H9 (cell line): ENCODE results near the gene VAV2. TPM values are rescaled to one million over a fixed set of nuclear protein-coding genes. Genes with fewer than 3 reads are reported as not detected.

Experiments
- DNase-seq: peaks from one replicate; pipeline ENCODE4 v3.0.0-alpha.2; 2017
- H2AFZ ChIP-seq: one replicate; pipeline ENCODE4 v1.6.1; 2013; ENCODE audit warnings: mild to moderate bottlenecking, low read length, control low read depth, moderate library complexity
- H2AK5ac ChIP-seq: 2 replicates; pipeline ENCODE4 v1.6.1; 2013; ENCODE audit warnings: low read length, control low read depth, mixed read lengths; ENCODE audit not compliant: insufficient read length
- H2BK120ac ChIP-seq: one replicate; pipeline ENCODE4 v1.6.1; 2013; ENCODE audit warnings: low read depth, mild to moderate bottlenecking, low read length, control low read depth, inconsistent platforms; ENCODE audit not compliant: poor library complexity, severe bottlenecking
- H2BK12ac ChIP-seq: 2 replicates; pipeline ENCODE4 v1.6.1; 2013; ENCODE audit warnings: low read length, control low read depth, mixed read lengths, low read depth; ENCODE audit not compliant: insufficient read length
- H2BK15ac ChIP-seq: 2 replicates; pipeline ENCODE4 v1.6.1; 2013; ENCODE audit warnings: low read depth, low read length, control low read depth
- H2BK20ac ChIP-seq: one replicate; pipeline ENCODE4 v1.6.1; 2013; ENCODE audit warnings: low read depth, mild to moderate bottlenecking, low read length, control low read depth, inconsistent platforms; ENCODE audit not compliant: poor library complexity, severe bottlenecking
- H2BK5ac ChIP-seq: 2 replicates; pipeline ENCODE4 v1.6.1; 2013; ENCODE audit warnings: low read length, control low read depth, mixed read lengths; ENCODE audit not compliant: insufficient read length
- H3K14ac ChIP-seq: 2 replicates; pipeline ENCODE4 v1.6.1; 2013; ENCODE audit warnings: low read length, control low read depth; ENCODE audit not compliant: insufficient read depth
- H3K18ac ChIP-seq: 2 replicates; pipeline ENCODE4 v1.6.1; 2013; ENCODE audit warnings: low read depth, mild to moderate bottlenecking, mixed read lengths, low read length, control low read depth; ENCODE audit not compliant: insufficient read length
- H3K23ac ChIP-seq: 2 replicates; pipeline ENCODE4 v1.6.1; 2013; ENCODE audit warnings: low read length, control low read depth, mixed read lengths, low read depth; ENCODE audit not compliant: insufficient read length
- H3K23me2 ChIP-seq: 2 replicates; pipeline ENCODE4 v1.6.1; 2013; ENCODE audit warnings: low read depth, mild to moderate bottlenecking, mixed read lengths, low read length, control low read depth; ENCODE audit not compliant: insufficient read length, poor library complexity, severe bottlenecking
- H3K27ac ChIP-seq: 2 replicates; pipeline ENCODE4 v1.5.1; 2013; ENCODE audit warnings: low read length, control low read depth, mixed read lengths, low read depth; ENCODE audit not compliant: insufficient read length
- H3K27me3 ChIP-seq: 2 replicates; pipeline ENCODE4 v1.6.1; 2013; ENCODE audit warnings: low read length, control low read depth, inconsistent platforms; ENCODE audit not compliant: insufficient read depth
- H3K4ac ChIP-seq: 2 replicates; pipeline ENCODE4 v1.6.1; 2013; ENCODE audit warnings: low read depth, mild to moderate bottlenecking, control low read depth, inconsistent platforms, low read length, moderate library complexity
- H3K4me1 ChIP-seq: 2 replicates; pipeline ENCODE4 v1.6.1; 2013; ENCODE audit warnings: low read length, control low read depth, inconsistent platforms; ENCODE audit not compliant: insufficient read depth
- H3K4me2 ChIP-seq: 2 replicates; pipeline ENCODE4 v1.6.1; 2013; ENCODE audit warnings: low read length, control low read depth, mixed read lengths; ENCODE audit not compliant: insufficient read length, insufficient read depth
- H3K56ac ChIP-seq: 2 replicates; pipeline ENCODE4 v1.6.1; 2013; ENCODE audit warnings: low read depth, mild to moderate bottlenecking, mixed read lengths, low read length, control low read depth; ENCODE audit not compliant: insufficient read length
- H3K79me1 ChIP-seq: 2 replicates; pipeline ENCODE4 v1.6.1; 2013; ENCODE audit warnings: low read depth, mild to moderate bottlenecking, moderate library complexity, low read length, control low read depth, inconsistent platforms; ENCODE audit not compliant: insufficient read depth, poor library complexity, severe bottlenecking
- H3K79me2 ChIP-seq: 2 replicates; pipeline ENCODE4 v1.6.1; 2013; ENCODE audit warnings: low read length, control low read depth, inconsistent platforms; ENCODE audit not compliant: insufficient read depth
- H3K9ac ChIP-seq: 2 replicates; pipeline ENCODE4 v1.6.1; 2013; ENCODE audit warnings: low read length, control low read depth, mixed read lengths; ENCODE audit not compliant: insufficient read length; ENCODE audit errors: extremely low read depth
- H3K9me3 ChIP-seq: one replicate; pipeline ENCODE4 v1.6.1; 2013; ENCODE audit warnings: low read depth, low read length, inconsistent platforms; ENCODE audit not compliant: control insufficient read depth
- H3T11ph ChIP-seq: one replicate; pipeline ENCODE4 v1.6.1; 2013; ENCODE audit warnings: mild to moderate bottlenecking, low read length, control low read depth, inconsistent platforms
- H4K20me1 ChIP-seq: one replicate; pipeline ENCODE4 v1.6.1; 2013; ENCODE audit not compliant: control insufficient read depth, insufficient read length, insufficient read depth
- H4K5ac ChIP-seq: 2 replicates; pipeline ENCODE4 v1.6.1; 2013; ENCODE audit warnings: low read depth, mild to moderate bottlenecking, mixed read lengths, low read length, control low read depth; ENCODE audit not compliant: insufficient read length
- H4K8ac ChIP-seq: replicated peaks from 2 replicates; pipeline ENCODE4 v1.6.1; 2013; ENCODE audit warnings: low read length, control low read depth, mixed read lengths, low read depth; ENCODE audit not compliant: insufficient read length
- H4K91ac ChIP-seq: 2 replicates; pipeline ENCODE4 v1.6.1; 2013; ENCODE audit warnings: low read depth, mild to moderate bottlenecking, moderate library complexity, mixed read lengths, low read length, control low read depth; ENCODE audit not compliant: insufficient read length
- H3K27ac Mint-ChIP-seq, 3 experiments: 2 replicates in 2 of 3; 3 replicates in 1 of 3; pipeline ENCODE4 v1.8.0; 2020 to 2021; ENCODE audit warnings: mixed read lengths in 3 of 3, mild to moderate bottlenecking in 1 of 3, moderate library complexity in 1 of 3
- H3K27me3 Mint-ChIP-seq: 2 replicates; pipeline ENCODE4 v1.8.0; 2021; ENCODE audit warnings: low read depth, mild to moderate bottlenecking, moderate library complexity, mixed read lengths
- H3K36me3 Mint-ChIP-seq, 3 experiments: 2 replicates in 2 of 3; 3 replicates in 1 of 3; pipeline ENCODE4 v1.8.0; 2020 to 2021; ENCODE audit warnings: low read depth in 3 of 3, mixed read lengths in 3 of 3; ENCODE audit not compliant: insufficient read depth in 1 of 3
- H3K4me1 Mint-ChIP-seq, 2 experiments: 2 replicates each; pipeline ENCODE4 v1.8.0; 2020; ENCODE audit warnings: mixed read lengths in 2 of 2
- H3K4me3 Mint-ChIP-seq, 2 experiments: 2 replicates in 1 of 2; 3 replicates in 1 of 2; pipeline ENCODE4 v1.8.0; 2020 to 2021; ENCODE audit warnings: mild to moderate bottlenecking in 2 of 2, mixed read lengths in 2 of 2, moderate library complexity in 1 of 2
- H3K9me3 Mint-ChIP-seq, 2 experiments: 2 replicates in 1 of 2; 3 replicates in 1 of 2; pipeline ENCODE4 v1.8.0; 2020; ENCODE audit warnings: mild to moderate bottlenecking in 2 of 2, mixed read lengths in 2 of 2, moderate library complexity in 1 of 2
- CTCF ChIP-seq: fragments of 200-600 bp; sonication (generic); conservative IDR thresholded peaks from 3 replicates; pipeline ENCODE4 v1.8.0; 2021; ENCODE audit warnings: antibody characterized with exemption, mild to moderate bottlenecking
- WGBS: extraction: QIAGEN DNeasy Blood & Tissue Kit; methylation state at CpG from one replicate; pipeline ENCODE4 v1.1.7; 2013; ENCODE audit warnings: missing lambda C conversion rate, low lambda C conversion rate, mixed read lengths; ENCODE audit not compliant: insufficient read length; ENCODE audit errors: extremely low coverage; 5-methylcytosine and 5-hydroxymethylcytosine counted together
- total RNA-seq: library from RNA; stranded (reverse); gene quantifications from 2 replicates; pipeline ENCODE4 v1.2.1, GENCODE V29; 2021

Gene VAV2
- total RNA-seq, 1 experiment from 2014 or later, result 58.7 TPM

- Histone ChIP-seq H2BK20ac (no peak overlapping the region), H3K4ac (no peak overlapping the region), H2AK5ac (no peak overlapping the region), H3K27ac (no peak overlapping the region), H2AFZ (no peak overlapping the region), H3K9me3 (no peaks in the 10 kb centered on the region), H3K23ac (no peak overlapping the region), H3K56ac (no peak overlapping the region), H3K4me1 (no peaks in the 10 kb centered on the region), H4K5ac (no peak overlapping the region), H4K8ac (no peak overlapping the region), H3K79me2 (peaks cover 30% of the 10 kb centered on the region; the same call in 1 of the 2 replicates), H3K79me1 (peaks cover 4% of the 10 kb centered on the region), H3T11ph (no peak overlapping the region), H3K9ac (no peak overlapping the region), H2BK5ac (peak overlapping the region; percentile 46), H3K14ac (no peak overlapping the region; the same call in 1 of the 2 replicates), H3K18ac (no peak overlapping the region), H3K27me3 (no peaks in the 10 kb centered on the region), H3K23me2 (no peaks in the 10 kb centered on the region), H3K4me2 (no peak overlapping the region), H2BK120ac (no peak overlapping the region), H4K91ac (no peak overlapping the region), H2BK15ac (no peak overlapping the region), H4K20me1 (no peaks in the 10 kb centered on the region), H2BK12ac (no peak overlapping the region)
- WGBS, result no CpG with 5 or more reads among the region's 22 CpGs
- Mint-ChIP-seq H3K27me3 (no peaks in the 10 kb centered on the region), H3K36me3 (peaks cover 0 to 5% (median 5%) of the 10 kb centered on the region in 3 experiments; a peak in 4 of 7 replicates), H3K9me3 (no peaks in the 10 kb centered on the region; a peak in 1 of 5 replicates), H3K4me3 (no peak overlapping the region; a peak in 1 of 5 replicates), H3K4me1 (peaks cover 33 to 38% of the 10 kb centered on the region in 2 experiments), H3K27ac (peak overlapping the region in 2 of 3 experiments; percentile 59 to 90; a peak in 4 of 7 replicates)
- no peak for TF ChIP-seq CTCF
- no peak for DNase-seq
These were observed 11.9 kb downstream of the VAV2 start for GRCh38 chr9:133979921-133980863.
